CD4-positive, alpha-beta T cell treated with Interleukin-6 at 100 ng/mL for 8 hours (primary cell): ENCODE data around the gene PSAP.

Experiments used
- DNase-seq: peaks from one replicate; pipeline ENCODE4 v3.0.0-alpha.2; 2020; ENCODE audit warnings: mixed read lengths, low spot score

PSAP gene

DNA sequence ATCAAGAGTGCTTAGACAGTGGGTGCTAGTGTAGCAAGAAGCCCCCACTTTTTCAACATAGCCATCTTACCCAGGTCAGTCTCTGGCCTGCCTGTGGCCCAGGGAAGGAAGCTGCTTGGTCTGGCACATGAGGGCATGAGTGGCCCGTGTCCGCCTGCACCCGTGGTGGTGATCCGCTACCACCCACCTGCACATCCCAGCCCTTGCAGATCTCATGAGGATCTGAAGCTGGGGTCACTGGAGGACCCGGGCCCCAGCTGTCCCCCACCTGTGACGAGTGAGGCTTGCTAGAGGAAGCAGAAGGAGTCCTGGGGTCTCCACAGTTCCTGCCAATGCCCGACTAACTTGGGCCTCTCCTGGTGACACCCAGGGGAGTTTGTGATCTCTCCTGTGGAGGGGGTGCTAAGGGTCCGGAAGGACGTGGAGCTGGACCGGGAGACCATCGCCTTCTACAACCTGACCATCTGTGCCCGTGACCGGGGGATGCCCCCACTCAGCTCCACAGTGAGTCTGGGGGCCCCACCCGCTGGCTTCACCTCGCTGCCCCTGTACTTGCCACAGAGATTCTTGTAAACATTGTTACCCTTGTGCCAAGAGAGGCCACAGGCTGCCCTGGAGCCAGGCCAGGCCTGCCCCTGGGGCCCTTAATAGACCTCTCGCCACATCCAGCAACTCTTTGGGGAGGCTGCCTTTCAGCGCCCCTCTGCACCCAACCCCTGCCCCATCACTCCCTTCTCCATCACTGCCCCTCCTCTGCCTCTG is 67.0 kb downstream of the PSAP start:
- no peak for DNase-seq

DNA sequence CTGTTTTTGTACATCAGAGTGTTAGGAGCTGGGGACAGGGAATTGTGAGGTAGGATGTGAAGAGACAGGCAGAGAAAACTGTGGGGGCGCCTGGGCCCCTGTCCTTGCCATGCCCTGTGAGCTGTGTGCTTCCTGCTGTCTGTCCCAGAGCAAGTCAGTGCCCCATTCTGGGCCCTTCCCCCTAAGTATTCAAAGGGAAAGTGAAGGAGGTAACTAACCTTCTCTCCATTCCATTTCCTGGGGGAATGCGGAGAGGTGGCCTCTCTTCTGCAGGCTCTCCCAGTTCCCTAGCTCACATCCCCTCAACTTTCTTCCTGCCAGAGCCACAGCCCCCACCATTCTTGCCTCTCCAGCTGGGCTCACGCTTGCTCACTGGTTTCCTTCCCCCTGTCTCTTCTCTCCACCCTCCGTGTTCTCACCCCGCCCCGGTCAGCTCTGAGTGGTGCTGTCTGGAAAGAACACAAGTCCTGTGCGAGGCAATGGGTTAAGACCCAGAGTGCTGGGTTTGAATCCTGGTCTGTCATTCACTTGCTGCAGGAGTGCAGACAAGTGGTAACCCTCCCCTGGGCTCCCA is 68.0 kb downstream of the PSAP start:
- DNase-seq, result no peak

DNA sequence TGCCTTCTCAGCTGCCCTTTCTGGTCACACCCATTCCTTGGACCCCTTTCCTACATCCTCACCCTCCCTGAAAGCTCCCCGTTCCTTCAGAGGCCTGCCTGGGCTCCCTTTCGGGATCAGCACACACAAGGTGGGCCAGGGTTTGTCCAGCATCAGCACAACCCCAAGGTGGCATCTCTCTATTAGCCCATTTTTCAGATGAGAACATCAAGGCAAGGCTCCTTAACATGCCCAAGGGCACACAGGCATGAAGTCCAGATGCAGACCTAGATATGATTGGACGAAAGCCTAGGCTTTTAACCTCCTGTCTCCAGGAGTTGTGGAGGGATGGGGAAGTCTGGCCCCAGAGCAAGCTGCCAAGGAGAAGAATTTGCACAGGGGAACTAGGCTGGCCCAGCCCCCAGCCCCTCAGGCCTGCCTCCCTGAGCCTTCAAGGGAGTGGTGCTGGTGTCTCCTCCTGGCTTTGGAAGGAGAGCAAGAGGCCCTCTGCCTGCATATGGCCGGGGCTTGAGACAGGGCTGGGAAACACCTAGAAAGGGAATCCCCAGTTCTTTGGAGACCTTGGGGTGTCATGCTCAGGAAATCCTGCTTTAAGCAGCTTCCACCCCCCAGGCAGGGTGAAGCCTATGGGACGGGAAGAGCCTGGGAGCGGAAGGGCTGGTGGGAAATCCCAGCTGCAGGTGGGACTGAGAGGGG is 68.7 kb downstream of the PSAP start:
- DNase-seq, result no peak

DNA sequence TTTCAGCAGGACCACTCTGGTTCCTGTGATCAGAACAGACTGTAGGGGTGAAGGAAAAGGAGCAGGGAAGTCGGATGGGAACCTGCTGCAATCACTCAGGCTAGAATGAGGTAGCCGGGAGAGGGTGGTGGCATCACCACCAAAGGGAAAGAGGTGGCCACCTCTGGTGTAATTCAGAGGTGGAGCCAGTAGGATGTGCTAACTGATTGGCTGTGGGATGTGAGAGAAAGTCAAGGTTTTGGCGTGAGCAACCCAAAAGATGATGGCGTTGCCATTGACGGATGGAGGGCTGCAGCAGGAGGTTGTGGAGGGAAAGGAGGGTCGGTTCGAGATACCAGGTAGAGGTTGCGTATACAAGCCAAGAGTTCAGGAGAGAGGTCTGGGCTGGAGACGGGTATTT is 70.3 kb downstream of the PSAP start:
- no peak for DNase-seq

DNA sequence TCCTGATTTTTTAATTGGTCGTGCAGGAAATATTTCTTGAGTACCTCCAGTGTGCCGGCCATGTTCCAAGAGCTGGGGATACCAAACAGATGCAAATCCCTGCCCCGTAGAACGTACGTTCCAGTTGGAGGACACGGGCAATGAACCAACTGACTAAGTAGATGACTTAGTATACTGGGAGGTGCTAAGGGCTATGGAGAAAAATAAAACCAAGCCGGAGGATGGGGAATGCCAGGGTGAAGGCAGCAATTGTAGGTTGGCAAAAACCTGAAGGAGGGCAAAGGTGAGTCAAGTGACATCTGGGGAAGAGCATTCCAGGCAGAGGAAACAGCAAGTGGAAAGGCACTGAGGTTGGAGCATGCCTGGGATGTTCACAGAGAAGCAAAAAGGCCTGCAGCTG is 70.9 kb downstream of the PSAP start:
- no peak for DNase-seq

DNA sequence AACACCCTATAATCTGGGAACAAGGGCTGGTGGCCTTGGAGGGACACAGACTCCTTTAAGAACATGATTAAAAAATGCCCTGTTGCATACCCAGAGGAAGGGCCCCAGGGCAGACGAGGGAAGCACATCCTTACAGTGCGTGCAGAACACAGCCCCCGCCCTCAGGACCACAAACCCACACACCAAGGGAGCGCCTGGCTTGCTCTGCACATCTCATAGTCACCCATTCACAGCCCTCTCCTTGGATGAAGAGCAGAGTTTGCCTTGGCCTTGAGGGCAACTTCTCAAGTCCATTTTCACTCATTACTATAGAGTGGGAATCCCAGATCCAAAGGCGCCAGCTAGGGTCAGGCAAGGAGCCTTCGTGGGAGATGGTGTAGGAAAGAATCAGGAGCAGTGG is 71.4 kb downstream of the PSAP start:
- no peak for DNase-seq

DNA sequence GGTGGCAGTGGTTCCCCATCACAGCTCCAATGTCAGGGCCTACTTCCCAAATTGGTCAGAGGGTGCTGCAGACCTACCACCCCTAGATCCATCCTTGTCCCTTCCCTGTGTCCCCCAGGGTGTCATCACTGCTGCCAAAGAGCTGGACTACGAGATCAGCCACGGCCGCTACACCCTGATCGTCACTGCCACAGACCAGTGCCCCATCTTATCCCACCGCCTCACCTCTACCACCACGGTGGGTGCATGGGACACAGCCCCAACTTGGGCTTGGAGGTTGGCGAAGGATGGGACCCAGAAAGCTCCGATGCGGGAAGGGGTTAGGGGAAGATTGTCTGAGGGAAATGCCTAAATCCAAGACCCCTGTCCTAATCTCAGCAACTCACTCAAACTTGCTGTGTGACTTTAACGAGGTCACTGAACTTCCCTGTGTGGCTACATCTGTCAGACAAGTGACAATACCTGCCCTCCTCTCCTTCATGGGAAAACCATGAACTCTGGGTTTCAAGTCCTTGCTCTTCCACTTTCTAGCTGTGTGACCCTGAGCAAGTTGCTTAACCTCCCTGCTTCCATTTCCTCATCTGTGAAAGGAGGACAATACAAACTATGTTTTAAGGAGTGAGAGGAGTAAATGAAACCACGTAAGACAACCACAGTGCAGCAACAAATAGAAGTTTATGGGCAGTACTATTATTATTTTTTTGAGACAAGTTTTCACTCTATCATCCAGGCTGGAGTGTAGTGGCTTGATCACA is 72.8 kb downstream of the PSAP start:
- DNase-seq, result no peak

DNA sequence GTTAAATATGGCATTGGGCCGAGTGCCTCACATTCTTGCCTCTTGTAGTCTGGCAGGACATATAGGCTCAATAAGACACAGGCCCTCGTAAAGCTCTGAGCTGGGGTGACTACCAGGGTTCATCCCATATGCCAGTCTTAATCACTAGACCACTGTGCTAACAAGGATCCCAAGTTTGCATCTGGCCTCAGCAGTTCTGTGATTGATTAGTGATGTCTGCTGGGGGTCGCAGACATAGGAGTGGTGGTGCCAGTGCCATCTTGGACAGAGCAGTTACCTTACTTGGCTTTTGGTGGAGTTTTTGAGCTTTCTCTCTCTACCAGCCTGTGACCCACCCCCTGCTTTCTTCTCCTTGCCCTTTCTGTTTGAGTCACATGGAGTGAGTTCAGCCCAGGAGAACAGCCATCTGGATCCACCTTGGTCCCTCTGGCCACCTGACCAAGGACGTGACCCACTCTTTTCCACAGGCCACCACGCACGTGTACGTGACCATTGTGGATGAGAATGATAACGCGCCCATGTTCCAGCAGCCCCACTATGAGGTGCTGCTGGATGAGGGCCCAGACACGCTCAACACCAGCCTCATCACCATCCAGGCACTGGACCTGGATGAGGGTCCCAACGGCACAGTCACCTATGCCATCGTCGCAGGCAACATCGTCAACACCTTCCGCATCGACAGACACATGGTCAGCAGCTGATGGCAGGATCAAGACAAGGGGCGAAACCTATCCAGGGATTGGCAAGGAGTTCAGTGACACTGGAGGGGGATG is 73.7 kb downstream of the PSAP start:
- no peak for DNase-seq

DNA sequence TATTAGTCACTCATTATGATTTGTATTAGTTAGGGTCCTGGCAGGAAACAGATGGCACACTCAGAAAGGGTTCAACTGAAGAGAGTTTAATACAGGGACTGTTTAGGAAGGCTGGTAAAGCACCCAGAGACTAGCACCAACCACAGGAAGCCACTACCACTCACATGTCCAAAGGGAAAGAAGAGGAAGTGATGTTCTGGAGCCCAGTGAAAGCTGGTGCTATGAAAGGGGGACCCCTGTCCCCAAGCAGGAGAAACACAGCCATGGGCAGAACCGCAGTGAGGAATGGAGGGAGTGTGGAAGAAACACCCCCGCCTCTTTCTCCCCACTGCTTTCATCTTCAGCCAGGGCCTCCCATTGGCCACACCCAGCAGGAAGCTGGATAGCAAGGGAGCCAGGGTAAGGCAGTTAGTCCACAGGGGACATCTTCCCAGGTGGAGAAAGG is 74.5 kb downstream of the PSAP start:
- DNase-seq, result no peak

DNA sequence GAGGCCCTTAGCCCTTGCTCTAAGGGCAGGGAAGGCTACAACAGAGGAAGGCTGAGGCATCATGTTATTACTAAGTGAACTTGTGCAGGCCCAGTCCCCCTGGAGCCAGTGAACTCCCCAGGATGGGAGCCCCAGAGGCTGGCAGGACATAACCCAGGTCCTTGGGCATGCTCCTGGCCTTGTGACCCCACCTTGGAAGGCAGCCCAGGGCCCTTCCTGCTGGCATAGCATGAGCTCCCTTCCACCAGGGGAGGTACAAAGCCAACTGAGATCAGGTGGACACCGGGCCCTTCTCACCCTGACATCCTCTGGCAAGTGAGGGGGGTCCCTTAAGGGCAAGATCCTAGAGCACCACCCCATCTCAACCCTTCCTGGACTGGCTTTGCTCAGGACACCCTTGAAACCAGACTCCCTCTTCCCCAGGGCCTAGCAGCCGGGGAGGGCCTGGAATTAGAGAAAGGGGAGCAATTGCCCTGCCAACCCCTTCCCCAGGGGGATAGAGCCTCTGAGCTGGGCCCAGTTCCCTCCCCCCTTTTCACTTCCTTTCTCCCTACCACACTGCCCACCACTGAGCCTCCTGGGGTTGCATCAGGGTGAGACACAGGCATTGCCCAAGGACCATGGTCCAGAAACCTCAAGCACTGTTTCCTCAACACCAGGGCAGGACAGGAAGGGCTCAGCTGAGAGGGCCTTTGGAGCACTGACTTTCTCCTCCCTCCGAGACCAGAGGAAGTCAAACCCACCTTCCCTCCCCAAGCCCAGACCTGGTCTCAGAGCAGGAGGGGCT is 75.9 kb downstream of the PSAP start:
- no peak for DNase-seq

DNA sequence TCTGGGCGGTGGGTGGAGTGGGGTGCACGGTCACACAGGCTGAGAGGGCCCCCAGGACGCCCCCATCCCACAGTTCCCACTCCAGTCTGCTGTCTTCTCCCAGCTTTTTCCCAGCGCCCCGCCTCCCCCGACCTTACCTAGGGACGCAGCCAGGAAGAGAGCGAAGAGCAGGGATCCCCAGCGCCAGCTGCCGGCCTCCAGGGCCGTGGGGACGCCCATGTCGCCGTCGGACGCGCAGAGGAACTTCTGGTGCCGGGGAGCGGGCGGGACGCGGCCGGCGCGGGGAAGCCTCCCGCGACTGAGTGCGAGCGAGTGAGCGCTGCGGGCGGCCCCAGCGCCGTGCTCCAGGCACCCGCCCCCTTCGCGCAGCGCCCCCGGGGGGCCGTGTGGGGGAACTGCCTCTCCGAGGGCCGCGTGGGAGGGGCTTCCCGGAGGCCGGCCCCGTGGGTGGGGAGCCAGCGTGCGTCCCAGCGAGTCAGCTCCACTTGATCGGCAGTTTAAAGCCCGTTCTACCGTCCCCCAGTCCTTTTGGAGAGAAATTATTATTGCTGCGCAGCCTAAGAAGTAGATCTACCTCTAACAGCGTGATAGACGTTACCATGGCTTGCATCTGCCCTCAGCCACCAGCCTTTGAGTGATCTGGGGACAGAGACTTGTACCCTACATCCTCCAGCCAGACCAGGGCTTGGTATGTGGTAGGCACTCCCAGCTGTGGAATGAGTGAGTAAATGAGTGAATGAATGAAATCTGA is 77.7 kb downstream of the PSAP start, which contains the start of gene VSIR:
VSIR (minus strand) TSS at position 300 of the 751 bp plus-strand sequence; CDS start at position 219, 81 bp downstream.
- DNase-seq, result peak; percentile 90

DNA sequence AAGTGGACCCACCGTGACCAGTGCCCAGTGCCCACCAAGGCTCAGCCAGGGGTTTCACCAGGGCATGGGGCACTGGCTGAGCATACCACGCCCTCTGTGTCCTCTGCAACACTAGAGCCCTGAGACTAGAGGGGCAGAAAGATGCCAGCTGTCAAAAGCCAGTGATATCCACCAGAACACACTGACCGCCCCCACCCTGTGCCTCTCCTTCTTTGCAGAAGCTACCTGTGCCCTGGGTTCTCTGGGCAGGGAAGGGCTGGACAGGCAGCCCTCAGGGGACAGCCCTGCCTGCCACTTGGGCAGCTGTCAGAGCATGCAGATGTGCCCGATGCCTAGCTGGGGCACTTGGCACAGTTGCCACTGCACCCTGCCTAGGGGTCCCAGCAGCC is 78.2 kb downstream of the PSAP start:
- DNase-seq, result no peak

DNA sequence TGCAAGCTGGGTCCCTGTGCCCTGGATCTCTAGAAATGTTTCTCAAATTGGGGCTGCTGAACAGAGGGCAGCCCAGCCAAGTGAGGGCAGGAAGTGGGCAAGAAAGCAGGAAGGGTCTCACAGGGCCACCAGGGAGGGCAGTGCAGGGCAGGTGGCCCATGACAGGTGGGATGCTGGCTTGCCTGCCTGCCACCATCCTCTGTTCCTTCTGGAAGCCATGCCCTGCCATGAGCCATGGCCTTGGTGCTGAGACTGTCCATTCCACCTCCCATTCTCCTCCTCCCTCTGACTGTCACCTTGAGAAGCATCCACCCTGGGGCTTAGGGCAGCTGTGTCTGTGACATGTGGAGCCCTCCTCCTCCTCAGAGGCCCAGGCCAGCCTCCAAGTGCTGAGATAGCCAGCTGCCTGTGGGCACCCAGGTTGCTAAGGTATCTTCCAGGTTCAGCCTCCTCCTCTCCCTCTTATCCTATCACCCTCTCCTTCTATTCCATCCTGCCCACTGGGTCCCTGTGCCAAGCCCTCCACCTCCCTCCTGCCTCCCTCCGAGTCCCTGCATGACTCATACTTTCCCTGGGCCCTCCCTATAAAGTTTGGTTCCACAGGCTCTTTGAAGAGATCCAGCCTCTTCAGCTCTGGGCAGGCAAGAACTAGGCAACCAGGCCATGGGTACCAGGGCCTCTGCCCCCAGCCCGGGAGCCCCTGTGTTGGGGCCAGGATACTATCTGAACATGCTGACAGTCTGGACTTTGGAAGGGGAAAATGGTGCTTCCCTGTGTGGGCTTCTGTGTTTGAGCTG is 79.0 kb downstream of the PSAP start:
- no peak for DNase-seq

DNA sequence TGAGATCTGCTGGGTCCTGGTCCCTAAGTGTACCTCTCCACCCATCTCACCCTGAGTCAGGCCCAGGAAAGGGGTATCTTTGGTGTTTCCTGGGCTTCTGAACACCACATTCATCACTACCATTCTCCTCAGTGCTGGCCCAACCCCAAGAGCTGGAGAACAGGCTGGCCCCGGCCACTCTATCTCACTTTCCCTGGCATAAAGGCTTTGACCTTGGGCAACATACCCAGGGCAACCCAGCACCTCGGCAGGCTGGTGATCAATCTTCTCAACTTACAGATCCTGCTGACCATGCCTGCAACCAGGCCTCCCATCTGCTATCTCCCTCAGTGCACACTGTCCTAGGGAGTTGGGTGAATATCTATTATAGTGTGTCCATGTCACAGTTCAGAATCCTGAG is 79.8 kb downstream of the PSAP start:
- no peak for DNase-seq

DNA sequence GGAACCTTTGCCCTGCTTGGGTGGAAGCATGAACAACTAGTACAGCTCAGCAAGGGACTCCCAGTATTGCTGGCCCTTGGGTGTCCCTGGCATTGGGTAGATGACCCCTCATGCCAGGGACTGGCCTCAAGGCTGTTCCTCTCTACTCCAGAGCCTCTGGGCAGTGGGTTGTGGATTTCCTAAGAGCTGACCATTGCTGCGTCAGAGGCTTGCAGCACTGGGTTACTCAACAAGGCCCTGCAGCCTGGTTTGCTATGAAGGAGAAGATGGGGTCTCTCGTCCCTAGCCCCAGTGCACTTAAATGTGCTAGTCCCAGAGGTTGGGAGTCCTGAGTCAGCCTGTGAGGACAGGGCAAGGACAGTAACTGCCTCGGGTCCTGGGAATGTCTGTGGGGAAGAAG is 80.3 kb downstream of the PSAP start:
- DNase-seq, result no peak

DNA sequence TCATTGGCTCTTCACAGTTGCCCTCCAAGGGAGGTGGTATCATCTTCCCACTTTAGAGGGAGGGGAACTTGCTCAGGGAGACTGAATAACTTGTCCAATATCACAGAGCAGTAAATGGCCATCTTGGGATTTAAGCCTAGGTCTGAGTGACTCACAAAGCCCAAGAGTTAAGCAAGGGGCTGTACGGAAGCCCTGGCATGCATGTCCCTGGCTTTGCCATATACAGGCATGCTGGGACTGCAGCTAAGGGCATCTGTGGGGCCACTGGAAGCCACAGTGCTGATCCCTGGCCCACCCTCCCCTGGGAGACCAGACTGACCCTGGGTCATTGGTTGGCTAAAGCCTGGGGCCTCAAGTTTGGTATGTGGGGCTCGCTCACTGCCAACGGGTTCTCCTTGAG is 80.8 kb downstream of the PSAP start:
- DNase-seq, result no peak

DNA sequence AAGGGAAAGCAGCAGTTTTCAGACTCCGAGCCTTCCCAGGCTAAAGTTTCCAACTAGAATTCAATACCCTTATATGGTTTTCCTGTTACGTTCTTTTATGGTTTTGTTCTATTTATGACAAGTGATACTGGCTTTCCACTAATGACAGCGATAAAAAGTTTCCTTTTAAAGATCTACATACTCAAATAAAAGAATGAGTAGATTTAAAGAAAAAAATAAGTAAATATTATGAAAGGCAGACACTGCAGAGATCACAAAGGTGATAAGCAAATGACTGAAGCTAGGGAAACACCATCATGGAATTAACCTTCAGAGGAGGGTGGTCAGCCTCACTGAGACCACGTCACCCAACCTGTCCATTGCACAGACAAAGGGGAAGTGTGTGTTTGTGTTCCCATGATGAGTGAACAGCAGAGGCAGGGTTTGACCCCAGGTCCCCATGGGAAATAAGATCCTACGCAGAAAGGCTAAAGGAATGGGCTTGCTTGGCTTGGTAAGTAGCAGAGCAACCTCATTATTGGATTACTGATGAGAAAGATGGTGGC is 81.7 kb downstream of the PSAP start:
- DNase-seq, result no peak

DNA sequence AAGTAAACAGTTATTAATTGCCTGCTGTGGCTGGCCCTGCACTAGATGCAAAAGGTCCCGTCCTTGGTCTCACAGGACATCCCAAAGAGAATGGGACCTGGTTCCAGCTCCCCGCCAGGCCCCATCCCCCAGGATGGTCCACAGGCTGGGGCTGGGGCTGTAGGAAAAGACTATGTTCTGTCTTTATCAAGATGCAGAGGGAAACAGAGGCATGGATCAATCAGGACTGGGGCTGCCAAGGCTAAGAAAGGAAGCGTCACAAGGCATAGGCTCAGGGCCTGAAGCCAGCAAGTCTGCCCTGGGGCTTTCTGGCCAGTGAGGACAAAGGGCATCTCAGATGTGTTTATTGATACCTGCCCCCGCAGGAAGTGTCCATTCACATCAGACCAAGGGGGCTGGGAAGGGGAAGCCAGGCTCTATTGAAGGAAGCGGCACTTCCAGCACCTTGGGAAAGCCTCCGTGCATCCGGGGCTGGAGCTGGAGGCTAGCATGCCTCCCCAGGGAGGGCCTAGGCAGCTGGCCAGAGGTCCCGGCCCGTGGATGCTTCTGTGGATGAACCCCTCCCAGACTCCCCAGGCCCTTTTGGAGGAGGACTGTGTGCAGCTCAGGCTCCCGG is 83.5 kb downstream of the PSAP start:
- DNase-seq, result no peak
